MM.1S (cell line): ENCODE measurements around the gene MAL.

Experiments
- DNase-seq: peaks from one replicate; pipeline ENCODE4 v3.0.0-alpha.2; 2015
- H2AFZ ChIP-seq: fragments of 300-600 bp; sonication (generic); 2 replicates; pipeline ENCODE4 v1.6.0; 2016; ENCODE audit warnings: antibody characterized with exemption, low read length
- H3F3A ChIP-seq: fragments of 300-600 bp; sonication (generic); 2 replicates; pipeline ENCODE4 v1.6.1; 2016; ENCODE audit warnings: mild to moderate bottlenecking, antibody characterized with exemption, low read length, moderate library complexity, mixed read lengths; ENCODE audit not compliant: insufficient read depth
- H3K27ac ChIP-seq: fragments of 300-600 bp; sonication (generic); 2 replicates; pipeline ENCODE4 v1.5.1; 2016; ENCODE audit warnings: mild to moderate bottlenecking, low read length
- H3K27me3 ChIP-seq: fragments of 300-600 bp; sonication (generic); replicated peaks from 2 replicates; pipeline ENCODE4 v1.6.0; 2016; ENCODE audit warnings: low read length; ENCODE audit not compliant: insufficient read depth
- H3K36me3 ChIP-seq: fragments of 300-600 bp; sonication (generic); replicated peaks from 2 replicates; pipeline ENCODE4 v1.6.1; 2016; ENCODE audit warnings: mild to moderate bottlenecking, low read length, mixed read lengths; ENCODE audit not compliant: insufficient read depth
- H3K4me1 ChIP-seq: fragments of 300-600 bp; sonication (generic); 2 replicates; pipeline ENCODE4 v1.6.1; 2016; ENCODE audit warnings: low read length, mixed read lengths
- H3K4me2 ChIP-seq: fragments of 300-600 bp; sonication (generic); 2 replicates; pipeline ENCODE4 v1.6.0; 2016; ENCODE audit warnings: low read depth, low read length
- H3K4me3 ChIP-seq: fragments of 300-600 bp; sonication (generic); 2 replicates; pipeline ENCODE4 v1.5.1; 2016; ENCODE audit warnings: low read length, mixed read lengths
- H3K79me2 ChIP-seq: fragments of 300-600 bp; sonication (generic); 2 replicates; pipeline ENCODE4 v1.6.1; 2016; ENCODE audit warnings: mixed run types, low read length, mixed read lengths
- H3K9ac ChIP-seq: fragments of 300-600 bp; sonication (generic); 2 replicates; pipeline ENCODE4 v1.6.1; 2016; ENCODE audit warnings: low read length, mixed read lengths
- H3K9me2 ChIP-seq: fragments of 300-600 bp; sonication (generic); replicated peaks from 2 replicates; pipeline ENCODE4 v1.6.1; 2016; ENCODE audit warnings: mild to moderate bottlenecking, low read length, mixed read lengths; ENCODE audit not compliant: insufficient read depth
- H3K9me3 ChIP-seq: fragments of 300-600 bp; sonication (generic); replicated peaks from 2 replicates; pipeline ENCODE4 v1.6.1; 2016; ENCODE audit warnings: mild to moderate bottlenecking, low read length, mixed read lengths; ENCODE audit not compliant: insufficient read depth
- H4K20me1 ChIP-seq: fragments of 300-600 bp; sonication (generic); 2 replicates; pipeline ENCODE4 v1.6.1; 2016; ENCODE audit warnings: mild to moderate bottlenecking, low read length, moderate library complexity, mixed read lengths; ENCODE audit not compliant: insufficient read depth
- CTCF ChIP-seq: fragments of 300-600 bp; sonication (generic); IDR thresholded peaks from 2 replicates; pipeline ENCODE4 v1.5.1; 2016; ENCODE audit warnings: antibody characterized with exemption, low read length, mixed read lengths
- EZH2 ChIP-seq: fragments of 300-600 bp; sonication (generic); optimal IDR thresholded peaks from 2 replicates; pipeline ENCODE3; 2017; ENCODE audit warnings: low read depth, mild to moderate bottlenecking, antibody characterized with exemption, low read length, mixed read lengths
- EZH2phosphoT487 ChIP-seq: fragments of 300-600 bp; sonication (generic); IDR thresholded peaks from 2 replicates; pipeline ENCODE4 v1.6.1; 2018; ENCODE audit warnings: antibody characterized with exemption, low read length

MAL gene

GRCh38 chr2:95051626-95052025 is 26.1 kb downstream of the MAL start:
- Histone ChIP-seq H3K9me2 (no peaks in the 10 kb centered on the region), H3K27ac (no peak overlapping the region), H3K27me3 (no peaks in the 10 kb centered on the region), H3F3A (no peaks in the 10 kb centered on the region), H3K36me3 (no peaks in the 10 kb centered on the region), H3K9ac (no peak overlapping the region), H3K4me1 (peaks cover 7% of the 10 kb centered on the region; the same call in 1 of the 2 replicates), H3K79me2 (no peaks in the 10 kb centered on the region), H3K9me3 (no peaks in the 10 kb centered on the region), H4K20me1 (no peaks in the 10 kb centered on the region), H3K4me2 (no peak overlapping the region), H2AFZ (no peak overlapping the region), H3K4me3 (no peak overlapping the region)
- no peak for DNase-seq
- no peak for TF ChIP-seq CTCF
- TF ChIP-seq EZH2phosphoT487: no peak
- TF ChIP-seq EZH2: no peak

GRCh38 chr2:95052307-95052706 is 26.8 kb downstream of the MAL start:
- Histone ChIP-seq H3K9me2 (no peaks in the 10 kb centered on the region), H3F3A (no peaks in the 10 kb centered on the region), H3K27me3 (no peaks in the 10 kb centered on the region), H3K9ac (no peak overlapping the region), H3K27ac (no peak overlapping the region), H3K36me3 (no peaks in the 10 kb centered on the region), H2AFZ (no peak overlapping the region), H4K20me1 (no peaks in the 10 kb centered on the region), H3K9me3 (no peaks in the 10 kb centered on the region), H3K4me1 (peaks cover 7% of the 10 kb centered on the region; the same call in 1 of the 2 replicates), H3K4me3 (no peak overlapping the region), H3K79me2 (no peaks in the 10 kb centered on the region), H3K4me2 (no peak overlapping the region)
- no peak for DNase-seq
- TF ChIP-seq EZH2phosphoT487: no peak
- no peak for TF ChIP-seq CTCF
- no peak for TF ChIP-seq EZH2

- H3K27me3 ChIP-seq: no peaks in the 10 kb centered on the region
Observed at GRCh38 chr2:95052804-95053479, 27.4 kb downstream of the MAL start.

More at GRCh38 chr2:95052804-95053479, 27.4 kb downstream of the MAL start:
- Histone ChIP-seq H3K9me2 (no peaks in the 10 kb centered on the region), H4K20me1 (no peaks in the 10 kb centered on the region), H2AFZ (no peak overlapping the region), H3F3A (no peaks in the 10 kb centered on the region), H3K9me3 (no peaks in the 10 kb centered on the region), H3K4me2 (no peak overlapping the region), H3K27ac (no peak overlapping the region), H3K4me1 (peaks cover 7% of the 10 kb centered on the region; the same call in 1 of the 2 replicates), H3K79me2 (no peaks in the 10 kb centered on the region), H3K9ac (no peak overlapping the region), H3K36me3 (no peaks in the 10 kb centered on the region), H3K4me3 (no peak overlapping the region)
- TF ChIP-seq EZH2 (no peak), EZH2phosphoT487 (no peak), CTCF (no peak)
- DNase-seq: no peak
